BJ (cell line): ENCODE results near the gene LRATD1. TPM values are rescaled to one million over a fixed set of nuclear protein-coding genes. Genes with fewer than 3 reads are reported as not detected.

ENCODE experiments used
- CTCF ChIA-PET: fragments of 350-600 bp; formaldehyde crosslinking; extraction: SDS; loops from one replicate; lab custom pipeline; 2021; ENCODE audit warnings: antibody characterized with exemption, inconsistent platforms; lab: Yijun Ruan, JAX
- POLR2A ChIA-PET: fragments of 300-600 bp; sonication (Branson Sonifier 250); formaldehyde crosslinking; extraction: SDS; loops from one replicate; lab custom pipeline; 2021; ENCODE audit warnings: antibody characterized with exemption; lab: Charles Lee
- DNase-seq: peaks from one replicate; pipeline ENCODE4 v3.0.0-alpha.2; 2011; ENCODE audit warnings: low read depth
- H3K27me3 ChIP-seq: 2 replicates; pipeline ENCODE4 v1.6.0; 2011; ENCODE audit warnings: low read length; ENCODE audit not compliant: control insufficient read depth, insufficient read depth
- H3K36me3 ChIP-seq: 2 replicates; pipeline ENCODE4 v1.5.1; 2011; ENCODE audit warnings: low read length; ENCODE audit not compliant: control insufficient read depth, insufficient read depth
- H3K4me3 ChIP-seq: 2 replicates; pipeline ENCODE4 v1.5.1; 2011; ENCODE audit warnings: low read depth, mild to moderate bottlenecking, control low read depth, low read length
- CTCF ChIP-seq: IDR thresholded peaks from 2 replicates; pipeline ENCODE4 v1.5.1; 2011; ENCODE audit warnings: low read depth, mild to moderate bottlenecking, control low read depth, inconsistent platforms, low read length, moderate library complexity; ENCODE audit not compliant: insufficient read depth
- polyA plus RNA-seq: library from polyadenylated mRNA; depleted of rRNA; stranded (reverse); fragments of >200 nt; gene quantifications from 2 replicates; pipeline ENCODE4 v1.2.3, GENCODE V29; 2011

LRATD1 gene
- polyA plus RNA-seq, 1 experiment = 0.11 TPM

GRCh38 chr2:14650066-14650465 is 17.5 kb downstream of the LRATD1 start:
- H3K4me3 ChIP-seq = no peak overlapping the region
- TF ChIP-seq CTCF = no peak
- no peak for DNase-seq
- no peaks in the 10 kb centered on the region for H3K36me3 ChIP-seq
- H3K27me3 ChIP-seq = no peaks in the 10 kb centered on the region
- CTCF ChIA-PET = interaction anchor here (0.6 kb wide), 1 partner anchor 105 kb away, joined by 3 read pairs; no protein-coding TSS in a partner anchor
- POLR2A ChIA-PET = no interaction called here

- POLR2A ChIA-PET = no interaction called here
- Histone ChIP-seq H3K4me3 (no peak overlapping the region), H3K27me3 (no peaks in the 10 kb centered on the region), H3K36me3 (no peaks in the 10 kb centered on the region)
- TF ChIP-seq CTCF = no peak
- DNase-seq = no peak
- CTCF ChIA-PET = interaction anchor here (1.1 kb wide), 1 partner anchor 20 kb away, joined by 4 read pairs; no protein-coding TSS in a partner anchor
Measured at GRCh38 chr2:14654835-14655282, 22.3 kb downstream of the LRATD1 start.

- Histone ChIP-seq H3K27me3 (no peaks in the 10 kb centered on the region), H3K4me3 (no peak overlapping the region), H3K36me3 (no peaks in the 10 kb centered on the region)
- no peak for DNase-seq
- no peak for TF ChIP-seq CTCF
- ChIA-PET POLR2A (no interaction called here), CTCF (no interaction called here)
Measured at GRCh38 chr2:14656146-14656545, 23.6 kb downstream of the LRATD1 start.

GRCh38 chr2:14661163-14661562 is 28.6 kb downstream of the LRATD1 start:
- H3K36me3 ChIP-seq = no peaks in the 10 kb centered on the region
- ChIA-PET CTCF (no interaction called here), POLR2A (no interaction called here)
- no peak overlapping the region for H3K4me3 ChIP-seq
- no peak for DNase-seq
- no peaks in the 10 kb centered on the region for H3K27me3 ChIP-seq
- TF ChIP-seq CTCF = no peak

GRCh38 chr2:14673351-14673875 is 40.9 kb downstream of the LRATD1 start:
- Histone ChIP-seq H3K4me3 (no peak overlapping the region), H3K36me3 (no peaks in the 10 kb centered on the region), H3K27me3 (no peaks in the 10 kb centered on the region)
- DNase-seq = no peak
- ChIA-PET POLR2A (interaction anchor here (0.6 kb wide), 1 partner anchor 237 kb away, joined by 6 read pairs; no protein-coding TSS in a partner anchor), CTCF (no interaction called here)
- TF ChIP-seq CTCF = no peak
